DMS79 treated with DMSO at 0.1 percent for 48 hours (cell line): ENCODE results near the gene CNPY1.

Experiments
- DNase-seq: peaks from one replicate; lab custom pipeline; 2025; lab: John Stamatoyannopoulos, UW

Gene CNPY1

DNA sequence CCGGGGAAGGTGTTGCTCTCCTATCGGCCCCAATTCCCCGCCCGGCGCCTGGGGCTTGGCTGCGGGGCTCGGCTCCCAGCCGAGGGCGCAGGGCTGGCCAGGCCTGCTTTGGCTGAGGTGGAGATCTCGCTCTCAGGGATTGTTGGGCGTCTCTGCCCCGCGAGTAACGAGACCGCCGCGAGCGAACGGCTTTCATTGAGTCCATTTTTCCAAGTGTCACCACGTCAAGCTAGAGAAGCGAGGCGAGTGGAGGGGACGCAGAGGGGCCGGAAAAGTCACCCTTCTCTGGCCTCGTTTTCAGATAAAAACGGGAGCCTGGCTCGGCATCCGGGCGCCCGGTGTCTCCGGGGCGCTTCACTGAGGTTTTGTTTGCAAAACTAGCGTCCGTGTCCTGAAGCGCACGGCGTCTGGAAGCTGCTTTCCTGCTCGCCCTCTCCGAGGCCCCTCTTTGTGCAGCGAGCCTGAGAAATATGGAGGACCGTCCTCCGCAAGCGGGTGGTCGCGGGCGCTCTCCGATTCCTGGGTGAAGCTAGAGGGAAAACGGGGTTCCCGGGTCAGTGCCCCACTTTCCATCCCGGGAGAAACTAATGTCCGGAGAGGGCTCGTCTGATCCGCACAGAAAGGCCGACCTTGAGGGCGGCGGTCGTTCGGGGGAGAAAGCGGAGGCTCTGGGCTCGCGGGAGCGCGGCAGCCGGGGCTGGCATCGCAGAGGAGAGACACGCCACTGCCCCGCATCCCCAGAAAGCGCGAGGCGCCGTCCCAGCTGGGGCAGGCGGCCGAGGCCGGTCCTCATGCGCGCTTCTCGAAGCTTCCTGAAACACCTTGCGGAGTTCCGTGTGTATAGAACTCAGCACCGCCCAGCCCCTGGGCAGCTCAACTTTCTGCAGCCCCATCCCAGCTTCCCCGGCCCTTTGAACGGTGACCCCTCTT is 91.9 kb downstream of the CNPY1 start:
- peak; percentile 23 for DNase-seq

DNA sequence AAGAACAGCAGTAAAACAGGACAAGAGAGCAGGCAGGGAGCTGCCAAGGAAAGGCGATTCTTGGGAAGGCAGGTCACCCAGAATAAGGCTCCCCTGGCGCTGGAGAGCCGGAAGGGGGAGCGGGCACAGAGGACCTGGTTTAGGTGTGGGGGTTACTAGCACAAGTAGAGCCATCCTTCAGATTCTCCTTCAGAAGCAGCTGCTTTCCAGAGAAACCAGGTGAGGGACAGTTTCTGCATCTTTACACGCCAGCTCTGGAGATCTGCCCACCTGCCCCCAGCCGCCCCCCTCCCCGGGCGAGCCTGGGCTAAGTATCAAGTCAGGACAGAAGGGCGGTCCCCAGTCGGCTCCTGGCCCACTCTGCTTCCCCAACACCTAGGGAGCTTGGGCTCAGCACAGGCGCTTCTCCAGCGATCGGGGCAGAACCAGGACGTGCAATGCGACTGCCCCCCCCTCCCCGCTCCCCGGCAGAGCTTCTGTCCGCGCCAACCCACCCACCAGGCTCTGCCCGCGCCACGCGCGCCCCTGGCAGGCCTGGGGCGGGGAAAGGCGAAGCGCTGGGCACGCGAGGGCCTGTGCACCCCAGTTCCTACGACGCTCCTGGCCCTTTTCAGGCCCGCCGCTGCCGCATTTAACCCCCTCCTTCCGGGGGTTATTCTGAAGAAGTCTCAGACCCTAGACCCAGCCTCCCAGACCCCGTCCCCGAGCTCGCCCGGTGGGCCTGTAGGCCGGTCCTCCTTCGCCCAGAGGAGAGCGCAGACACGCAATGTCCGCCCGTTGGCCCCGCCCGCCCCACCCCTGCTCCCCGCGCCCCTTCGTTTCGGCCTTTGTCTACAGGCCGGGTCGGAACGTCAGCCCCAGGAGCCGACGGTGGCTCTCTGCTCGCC is 92.8 kb downstream of the CNPY1 start:
- no peak for DNase-seq

DNA sequence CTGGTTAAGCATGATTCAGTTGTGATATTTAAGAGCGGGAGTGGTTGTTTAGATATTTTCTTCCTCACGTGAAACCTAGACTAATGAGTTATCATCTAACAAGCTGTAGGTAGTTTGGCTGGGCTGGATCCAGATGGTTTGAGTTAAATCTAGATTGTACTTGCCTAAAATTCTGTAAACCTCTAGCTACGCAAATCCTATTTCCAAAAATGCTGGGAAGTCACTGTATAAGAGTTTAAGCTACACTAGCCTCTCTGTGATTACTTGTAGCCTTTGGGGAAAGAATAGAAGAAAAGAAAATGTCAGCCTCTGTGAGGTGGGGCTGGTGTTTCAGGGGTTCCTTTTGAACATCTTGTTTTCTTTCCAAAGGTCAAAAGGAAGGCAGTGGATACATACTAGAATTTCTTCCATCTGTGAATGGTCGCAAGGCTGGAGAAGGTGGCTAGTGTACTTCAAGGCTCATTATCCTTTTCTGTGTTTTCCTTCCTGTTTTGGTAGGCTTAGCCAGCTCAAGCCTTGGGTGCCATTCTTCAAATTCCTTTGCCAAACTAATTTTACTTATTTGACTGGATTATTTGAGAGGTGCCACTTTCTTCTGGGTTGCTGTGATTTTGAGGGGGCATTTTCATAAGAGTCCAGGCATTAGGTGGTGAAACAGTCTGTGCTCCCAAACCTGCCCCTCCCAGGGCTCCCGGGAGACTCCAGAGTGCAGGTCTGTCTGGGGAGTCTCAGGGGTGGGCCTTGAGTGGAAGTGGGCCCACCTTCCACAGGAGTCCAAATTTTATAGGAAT is 93.7 kb downstream of the CNPY1 start:
- no peak for DNase-seq

DNA sequence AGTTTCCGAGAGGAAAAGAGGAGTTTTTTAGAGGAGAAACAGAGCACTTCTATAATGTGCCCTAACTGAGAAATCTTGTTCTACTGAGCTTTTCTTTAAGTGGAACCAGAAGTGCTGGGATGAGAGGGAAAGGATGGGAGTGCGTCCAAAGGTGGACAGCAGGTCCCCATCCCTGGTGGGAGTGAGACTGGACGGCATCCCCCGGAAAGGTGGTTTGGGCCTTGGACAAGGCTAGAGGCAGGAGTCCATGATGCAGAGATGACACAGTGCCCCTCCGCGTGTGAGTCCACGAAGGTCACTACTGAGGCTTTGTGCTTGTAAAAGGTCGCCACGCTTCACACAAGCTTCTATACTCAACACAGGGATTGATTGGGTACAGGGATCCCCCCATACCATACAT is 94.5 kb downstream of the CNPY1 start:
- DNase-seq = no peak
